ENCODE measurements around the gene B4GALT6. TPM values are rescaled to one million over a fixed set of nuclear protein-coding genes. Genes with fewer than 3 reads are reported as not detected.

B4GALT6 gene
- total RNA-seq, 4 donors from 2014 or later: 1.8 to 3.4 (median 2.2) TPM

- H3K36me3 ChIP-seq: no peaks in the 10 kb centered on the region
- no peak overlapping the region for H3K27ac ChIP-seq
- DNase-seq (ENCODE audit: low spot score in 2 of 2): no peak
- H3K4me3 ChIP-seq: no peak overlapping the region
- TF ChIP-seq POLR2AphosphoS5 (IDR thresholded peaks at IDR 0.05): no peak
- no peak for TF ChIP-seq EP300 (IDR thresholded peaks at IDR 0.05)
- H3K27me3 ChIP-seq: no peaks in the 10 kb centered on the region
- H3K9me3 ChIP-seq: no peaks in the 10 kb centered on the region
- H3K4me1 ChIP-seq: no peaks in the 10 kb centered on the region
- 80% methylated on average over 3 of the region's 3 CpGs for WGBS
Observed at GRCh38 chr18:31637445-31637844, 46.9 kb downstream of the B4GALT6 start.

GRCh38 chr18:31636387-31636786 is 48.0 kb downstream of the B4GALT6 start:
- Histone ChIP-seq H3K4me3 (no peak overlapping the region), H3K27me3 (no peaks in the 10 kb centered on the region), H3K36me3 (no peaks in the 10 kb centered on the region), H3K9me3 (no peaks in the 10 kb centered on the region), H3K4me1 (no peaks in the 10 kb centered on the region), H3K27ac (no peak overlapping the region)
- no peak for DNase-seq (ENCODE audit: low spot score in 2 of 2)
- no peak for TF ChIP-seq POLR2AphosphoS5 (IDR thresholded peaks at IDR 0.05)
- TF ChIP-seq CTCF (IDR thresholded peaks at IDR 0.05): no peak
- no peak for TF ChIP-seq POLR2A (IDR thresholded peaks at IDR 0.05)
- no peak for TF ChIP-seq EP300 (IDR thresholded peaks at IDR 0.05)

GRCh38 chr18:31634331-31634713 is 50.1 kb downstream of the B4GALT6 start:
- no peaks in the 10 kb centered on the region for H3K27me3 ChIP-seq
- H3K4me3 ChIP-seq: no peak overlapping the region
- H3K9me3 ChIP-seq: no peaks in the 10 kb centered on the region
- no peak overlapping the region for H3K27ac ChIP-seq
- no peak for DNase-seq (ENCODE audit: low spot score in 2 of 2)
- WGBS: 75% methylated on average over 3 of the region's 3 CpGs
- no peak for TF ChIP-seq CTCF (IDR thresholded peaks at IDR 0.05)
- no peak for TF ChIP-seq EP300 (IDR thresholded peaks at IDR 0.05)
- TF ChIP-seq POLR2AphosphoS5 (IDR thresholded peaks at IDR 0.05): no peak
- no peak for TF ChIP-seq POLR2A (IDR thresholded peaks at IDR 0.05)
- H3K4me1 ChIP-seq: no peaks in the 10 kb centered on the region
- no peaks in the 10 kb centered on the region for H3K36me3 ChIP-seq

GRCh38 chr18:31633392-31634330 is 50.7 kb downstream of the B4GALT6 start:
- no peak for DNase-seq (ENCODE audit: low spot score in 2 of 2)
- Histone ChIP-seq H3K36me3 (no peaks in the 10 kb centered on the region), H3K27me3 (no peaks in the 10 kb centered on the region), H3K27ac (no peak overlapping the region), H3K4me1 (no peaks in the 10 kb centered on the region), H3K9me3 (no peaks in the 10 kb centered on the region), H3K4me3 (no peak overlapping the region)
- no peak for TF ChIP-seq EP300 (IDR thresholded peaks at IDR 0.05)
- no peak for TF ChIP-seq POLR2A (IDR thresholded peaks at IDR 0.05)
- TF ChIP-seq POLR2AphosphoS5 (IDR thresholded peaks at IDR 0.05): no peak
- 95% methylated on average over 10 of the region's 10 CpGs for WGBS

- Histone ChIP-seq H3K36me3 (no peaks in the 10 kb centered on the region), H3K4me3 (no peak overlapping the region), H3K4me1 (no peaks in the 10 kb centered on the region), H3K9me3 (no peaks in the 10 kb centered on the region), H3K27ac (no peak overlapping the region), H3K27me3 (no peaks in the 10 kb centered on the region)
- TF ChIP-seq POLR2AphosphoS5 (IDR thresholded peaks at IDR 0.05): no peak
- no peak for TF ChIP-seq EP300 (IDR thresholded peaks at IDR 0.05)
- no peak for TF ChIP-seq POLR2A (IDR thresholded peaks at IDR 0.05)
- no peak for TF ChIP-seq CTCF (IDR thresholded peaks at IDR 0.05)
- WGBS: 90% methylated on average over 1 of the region's 1 CpG
- no peak for DNase-seq (ENCODE audit: low spot score in 2 of 2)
Observed at GRCh38 chr18:31632356-31632755, 52.0 kb downstream of the B4GALT6 start.

- H3K4me1 ChIP-seq: no peaks in the 10 kb centered on the region
- 96% methylated on average over 1 of the region's 1 CpG for WGBS
- no peaks in the 10 kb centered on the region for H3K27me3 ChIP-seq
- DNase-seq (ENCODE audit: low spot score in 2 of 2): no peak
- H3K36me3 ChIP-seq: no peaks in the 10 kb centered on the region
- no peaks in the 10 kb centered on the region for H3K9me3 ChIP-seq
- TF ChIP-seq POLR2AphosphoS5 (IDR thresholded peaks at IDR 0.05): no peak
- TF ChIP-seq POLR2A (IDR thresholded peaks at IDR 0.05): no peak
- no peak for TF ChIP-seq CTCF (IDR thresholded peaks at IDR 0.05)
- TF ChIP-seq EP300 (IDR thresholded peaks at IDR 0.05): no peak
- H3K27ac ChIP-seq: no peak overlapping the region
- no peak overlapping the region for H3K4me3 ChIP-seq
Observed at GRCh38 chr18:31631526-31631925, 52.9 kb downstream of the B4GALT6 start.

Data from suprapubic skin (tissue), 4 donors.